ENCODE results near the gene SPATA12.
A peak's percentile ranks its signal among the peaks of the same experiment; 100 is the strongest.

Gene SPATA12

GRCh38 chr3:57064001-57064400, 3.5 kb downstream of the SPATA12 start:
- H3K4me1 Mint-ChIP-seq (ENCODE audit: low read depth in 2 of 2), result peaks cover 0 to 9% of the 10 kb centered on the region in 2 donors
- no peaks in the 10 kb centered on the region for H3K9me3 Mint-ChIP-seq
- H3K4me3 Mint-ChIP-seq, result no peak overlapping the region

GRCh38 chr3:57064572-57064971, 4.1 kb downstream of the SPATA12 start:
- H3K36me3 Mint-ChIP-seq (ENCODE audit: insufficient read depth), result no peaks in the 10 kb centered on the region
- H3K4me1 Mint-ChIP-seq (ENCODE audit: low read depth in 2 of 2), result peaks cover 0 to 9% of the 10 kb centered on the region in 2 donors
- no peaks in the 10 kb centered on the region for H3K27me3 Mint-ChIP-seq
- DNase-seq, result no peak
- ATAC-seq (replicated peaks), result no peak
- no peaks in the 10 kb centered on the region for H3K9me3 Mint-ChIP-seq
- peak overlapping the region in 1 of 2 donors; percentile 18 for H3K27ac Mint-ChIP-seq
- H3K4me3 Mint-ChIP-seq, result no peak overlapping the region

More at GRCh38 chr3:57064001-57064400, 3.5 kb downstream of the SPATA12 start:
- Mint-ChIP-seq H3K27ac (no peak overlapping the region), H3K27me3 (no peaks in the 10 kb centered on the region), H3K36me3 (ENCODE audit: insufficient read depth) (no peaks in the 10 kb centered on the region)
- DNase-seq (no peak), ATAC-seq (replicated peaks) (no peak)

DNA sequence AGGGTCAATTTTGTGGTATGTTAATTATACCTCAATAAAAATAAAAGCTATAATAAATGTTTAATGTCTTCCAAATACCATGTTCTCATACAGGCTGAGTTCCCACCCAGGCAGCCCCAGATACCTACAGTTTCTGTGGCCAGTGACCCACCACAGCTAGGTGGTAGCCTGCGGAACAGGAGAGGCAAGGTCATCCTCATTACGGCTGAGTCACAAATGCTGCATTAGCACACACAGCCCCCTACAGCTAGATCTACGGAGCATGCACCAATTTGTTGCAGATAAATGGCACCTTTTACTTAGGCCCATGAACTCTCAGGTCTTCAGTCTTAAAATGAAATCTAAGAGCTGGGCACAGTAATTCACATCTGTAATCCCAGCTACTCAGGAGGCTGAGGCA, 5.1 kb downstream of the SPATA12 start:
- peaks cover 6 to 7% of the 10 kb centered on the region in 2 donors for H3K27me3 Mint-ChIP-seq
- no peaks in the 10 kb centered on the region for H3K36me3 Mint-ChIP-seq (ENCODE audit: insufficient read depth)
- no peaks in the 10 kb centered on the region for H3K9me3 Mint-ChIP-seq
- H3K4me1 Mint-ChIP-seq (ENCODE audit: low read depth in 2 of 2), result peaks cover 0 to 9% of the 10 kb centered on the region in 2 donors
- no peak overlapping the region for H3K4me3 Mint-ChIP-seq
- ATAC-seq (replicated peaks), result no peak
- H3K27ac Mint-ChIP-seq, result no peak overlapping the region
- DNase-seq, result no peak

- H3K27ac Mint-ChIP-seq, result no peak overlapping the region
These were observed 6.0 kb downstream of the SPATA12 start for GRCh38 chr3:57066471-57066870.

GRCh38 chr3:57068437-57069089, 8.1 kb downstream of the SPATA12 start:
- DNase-seq (peak in 1 of 3 experiments; percentile 9), ATAC-seq (replicated peaks) (peak; percentile 98)
- Mint-ChIP-seq H3K36me3 (ENCODE audit: insufficient read depth) (no peaks in the 10 kb centered on the region), H3K27ac (peak overlapping the region in 1 of 2 donors; percentile 38), H3K27me3 (peaks cover 21 to 23% of the 10 kb centered on the region in 2 donors), H3K4me3 (peak overlapping the region in 1 of 2 donors; percentile 34), H3K4me1 (ENCODE audit: low read depth in 2 of 2) (peaks cover 0 to 9% of the 10 kb centered on the region in 2 donors), H3K9me3 (no peaks in the 10 kb centered on the region)

More at GRCh38 chr3:57066471-57066870, 6.0 kb downstream of the SPATA12 start:
- H3K4me3 Mint-ChIP-seq, result no peak overlapping the region
- no peak for DNase-seq
- no peak for ATAC-seq (replicated peaks)
- H3K4me1 Mint-ChIP-seq (ENCODE audit: low read depth in 2 of 2), result peaks cover 0 to 9% of the 10 kb centered on the region in 2 donors
- H3K27me3 Mint-ChIP-seq, result peaks cover 6 to 7% of the 10 kb centered on the region in 2 donors
- H3K36me3 Mint-ChIP-seq (ENCODE audit: insufficient read depth), result no peaks in the 10 kb centered on the region
- no peaks in the 10 kb centered on the region for H3K9me3 Mint-ChIP-seq

DNA sequence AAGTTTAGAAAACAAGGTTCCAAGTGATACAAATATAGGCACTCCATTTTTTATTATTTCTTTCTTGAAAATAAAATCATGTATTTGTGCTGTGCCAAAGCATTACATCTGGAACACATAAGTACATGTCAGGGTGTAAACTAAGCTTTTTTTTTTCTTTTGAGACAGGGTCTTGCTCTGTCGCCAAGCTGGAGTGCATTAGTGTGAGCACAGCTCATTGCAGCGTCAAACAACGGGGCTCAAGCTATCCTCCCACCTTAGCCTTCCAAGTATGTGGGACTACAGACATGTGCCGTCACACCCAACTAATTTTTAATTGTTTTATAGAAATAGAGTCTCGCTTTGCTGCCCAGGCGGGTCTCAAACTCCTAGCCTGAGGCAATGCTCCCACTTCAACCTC, 9.0 kb downstream of the SPATA12 start:
- DNase-seq, result no peak
- Mint-ChIP-seq H3K36me3 (ENCODE audit: insufficient read depth) (no peaks in the 10 kb centered on the region), H3K27me3 (peaks cover 30 to 33% of the 10 kb centered on the region in 2 donors), H3K9me3 (no peaks in the 10 kb centered on the region), H3K4me1 (ENCODE audit: low read depth in 2 of 2) (peaks cover 0 to 9% of the 10 kb centered on the region in 2 donors), H3K27ac (no peak overlapping the region), H3K4me3 (no peak overlapping the region)
- no peak for ATAC-seq (replicated peaks)

GRCh38 chr3:57073628-57074027, 13.2 kb downstream of the SPATA12 start:
- ATAC-seq (replicated peaks) (no peak), DNase-seq (no peak)
- Mint-ChIP-seq H3K4me1 (ENCODE audit: low read depth in 2 of 2) (peaks cover 5 to 13% of the 10 kb centered on the region in 2 donors), H3K27ac (no peak overlapping the region), H3K27me3 (peaks cover 65 to 72% of the 10 kb centered on the region in 2 donors), H3K36me3 (ENCODE audit: insufficient read depth) (no peaks in the 10 kb centered on the region), H3K9me3 (no peaks in the 10 kb centered on the region), H3K4me3 (no peak overlapping the region)

- Mint-ChIP-seq H3K27me3 (peaks cover 65 to 72% of the 10 kb centered on the region in 2 donors), H3K4me1 (ENCODE audit: low read depth in 2 of 2) (peaks cover 5 to 10% of the 10 kb centered on the region in 2 donors), H3K9me3 (no peaks in the 10 kb centered on the region), H3K27ac (no peak overlapping the region), H3K4me3 (no peak overlapping the region), H3K36me3 (ENCODE audit: insufficient read depth) (no peaks in the 10 kb centered on the region)
- DNase-seq, result no peak
- no peak for ATAC-seq (replicated peaks)
These were observed 13.7 kb downstream of the SPATA12 start for GRCh38 chr3:57074135-57074534.

DNA sequence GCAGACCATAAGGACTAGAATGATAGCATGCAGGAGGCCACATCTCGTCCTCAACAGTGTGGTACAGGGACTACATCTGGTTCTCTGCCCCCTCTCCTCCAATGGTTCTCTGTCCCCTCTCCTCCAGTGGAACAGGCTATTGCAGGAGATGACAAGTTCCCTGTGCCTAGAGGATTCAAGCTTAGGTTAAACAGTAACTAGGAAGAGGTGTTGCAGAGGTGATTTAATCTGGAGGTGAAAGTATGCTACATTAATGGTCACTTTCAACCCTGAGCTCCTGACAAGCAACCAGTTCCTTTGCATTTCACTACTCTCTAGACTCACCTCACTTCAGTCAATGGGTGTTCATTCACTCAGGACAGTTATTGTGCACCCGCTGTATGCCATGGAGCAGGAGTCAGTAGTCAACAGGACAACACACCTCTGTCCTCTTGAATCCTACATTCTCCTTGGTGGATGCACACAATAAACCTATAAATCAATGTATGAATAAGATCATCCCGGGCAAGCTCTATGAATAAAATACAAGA, 16.0 kb downstream of the SPATA12 start:
- H3K4me1 Mint-ChIP-seq (ENCODE audit: low read depth in 2 of 2), result peaks cover 5 to 10% of the 10 kb centered on the region in 2 donors
- H3K9me3 Mint-ChIP-seq, result no peaks in the 10 kb centered on the region
- H3K27ac Mint-ChIP-seq, result no peak overlapping the region
- H3K4me3 Mint-ChIP-seq, result no peak overlapping the region
- ATAC-seq (replicated peaks) (no peak), DNase-seq (no peak)
- H3K27me3 Mint-ChIP-seq, result peaks cover 73 to 85% of the 10 kb centered on the region in 2 donors
- H3K36me3 Mint-ChIP-seq (ENCODE audit: insufficient read depth), result no peaks in the 10 kb centered on the region

DNA sequence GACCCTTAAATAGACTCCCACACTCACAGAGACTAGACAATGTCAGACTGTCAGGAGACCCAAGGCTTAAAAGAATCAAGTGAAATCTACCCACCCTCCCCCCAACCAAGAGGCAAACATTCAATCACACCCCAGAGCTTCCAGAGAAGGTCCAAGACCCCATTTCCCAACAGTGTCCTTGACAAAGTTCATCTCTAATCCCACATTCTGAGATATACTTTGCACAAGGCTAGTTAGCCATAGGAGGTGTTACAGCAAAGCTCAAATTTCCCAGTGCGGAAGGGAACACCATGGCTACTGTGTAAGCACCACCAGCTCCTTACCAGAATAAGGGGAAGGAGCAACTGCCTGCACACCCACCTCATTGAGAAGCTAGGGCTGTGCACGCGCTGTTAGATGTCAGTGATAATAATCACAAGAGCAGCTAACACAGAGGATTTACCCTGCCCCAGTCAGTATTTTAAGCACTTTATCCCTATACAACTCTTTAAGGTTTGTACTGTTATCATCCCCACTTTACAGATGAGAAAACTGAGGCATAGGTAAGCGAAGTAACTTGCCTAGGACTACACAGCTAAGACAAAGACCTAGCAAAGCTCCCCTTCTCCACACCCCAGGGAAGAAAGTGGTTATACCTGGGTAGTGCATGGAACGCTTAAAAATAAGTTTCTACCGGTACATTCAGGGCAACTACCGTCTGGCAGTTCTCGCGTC, 17.3 kb downstream of the SPATA12 start:
- H3K27ac Mint-ChIP-seq, result no peak overlapping the region
- H3K27me3 Mint-ChIP-seq, result peaks cover 66 to 82% of the 10 kb centered on the region in 2 donors
- peak overlapping the region; percentile 51 to 66 for H3K4me3 Mint-ChIP-seq
- DNase-seq, result no peak
- H3K36me3 Mint-ChIP-seq (ENCODE audit: insufficient read depth), result no peaks in the 10 kb centered on the region
- peaks cover 5 to 10% of the 10 kb centered on the region in 2 donors for H3K4me1 Mint-ChIP-seq (ENCODE audit: low read depth in 2 of 2)
- ATAC-seq (replicated peaks), result no peak
- no peaks in the 10 kb centered on the region for H3K9me3 Mint-ChIP-seq

DNA sequence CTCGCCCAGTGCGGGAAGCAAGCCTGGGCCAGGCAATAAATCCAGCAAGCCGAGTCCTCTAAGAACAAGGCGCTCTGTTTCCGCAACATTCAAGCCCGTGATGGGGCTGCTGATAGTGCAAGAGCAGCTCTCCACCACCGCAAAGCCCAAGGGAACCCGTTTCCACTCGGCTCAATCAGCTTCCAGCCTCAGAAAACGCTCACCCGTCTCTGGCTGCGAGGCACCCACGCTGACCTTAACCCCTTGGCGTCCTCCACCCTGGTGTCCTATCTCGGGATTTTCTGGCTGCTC, 17.8 kb downstream of the SPATA12 start:
- peaks cover 62 to 77% of the 10 kb centered on the region in 2 donors for H3K27me3 Mint-ChIP-seq
- DNase-seq (peak in 1 of 3 experiments; percentile 5), ATAC-seq (replicated peaks) (peak; percentile 50)
- no peaks in the 10 kb centered on the region for H3K9me3 Mint-ChIP-seq
- peak overlapping the region; percentile 51 to 66 for H3K4me3 Mint-ChIP-seq
- no peaks in the 10 kb centered on the region for H3K36me3 Mint-ChIP-seq (ENCODE audit: insufficient read depth)
- no peak overlapping the region for H3K27ac Mint-ChIP-seq
- peaks cover 5 to 10% of the 10 kb centered on the region in 2 donors for H3K4me1 Mint-ChIP-seq (ENCODE audit: low read depth in 2 of 2)

- H3K4me3 Mint-ChIP-seq, result peak overlapping the region; percentile 51 to 66
- H3K4me1 Mint-ChIP-seq (ENCODE audit: low read depth in 2 of 2), result peaks cover 5 to 10% of the 10 kb centered on the region in 2 donors
These were observed 18.4 kb downstream of the SPATA12 start for GRCh38 chr3:57078635-57079473.

GRCh38 chr3:57079474-57079831, 19.0 kb downstream of the SPATA12 start:
- H3K27me3 Mint-ChIP-seq, result peaks cover 50 to 65% of the 10 kb centered on the region in 2 donors
- peak overlapping the region in 1 of 2 donors; percentile 66 for H3K4me3 Mint-ChIP-seq
- H3K27ac Mint-ChIP-seq, result no peak overlapping the region

More at GRCh38 chr3:57078635-57079473, 18.4 kb downstream of the SPATA12 start:
- H3K27ac Mint-ChIP-seq, result no peak overlapping the region
- DNase-seq, result peak in 1 of 3 experiments; percentile 1
- ATAC-seq (replicated peaks), result peak; percentile 39
- H3K27me3 Mint-ChIP-seq, result peaks cover 56 to 71% of the 10 kb centered on the region in 2 donors
- no peaks in the 10 kb centered on the region for H3K9me3 Mint-ChIP-seq
- no peaks in the 10 kb centered on the region for H3K36me3 Mint-ChIP-seq (ENCODE audit: insufficient read depth)

More at GRCh38 chr3:57079474-57079831, 19.0 kb downstream of the SPATA12 start:
- H3K9me3 Mint-ChIP-seq, result no peaks in the 10 kb centered on the region
- peaks cover 5 to 10% of the 10 kb centered on the region in 2 donors for H3K4me1 Mint-ChIP-seq (ENCODE audit: low read depth in 2 of 2)
- no peak for DNase-seq
- no peaks in the 10 kb centered on the region for H3K36me3 Mint-ChIP-seq (ENCODE audit: insufficient read depth)
- ATAC-seq (replicated peaks), result no peak

All from effector memory CD8-positive, alpha-beta T cell (primary cell).